Activated naive CD4-positive, alpha-beta T cell treated with anti-CD3 and anti-CD28 coated beads, Interleukin-2, amount 50 U/mL, for 16 hours (primary cell): ENCODE results near the gene PDE1C.

Experiments
- DNase-seq: peaks from one replicate; pipeline ENCODE4 v3.0.0-alpha.2; 2020

The PDE1C gene

DNA sequence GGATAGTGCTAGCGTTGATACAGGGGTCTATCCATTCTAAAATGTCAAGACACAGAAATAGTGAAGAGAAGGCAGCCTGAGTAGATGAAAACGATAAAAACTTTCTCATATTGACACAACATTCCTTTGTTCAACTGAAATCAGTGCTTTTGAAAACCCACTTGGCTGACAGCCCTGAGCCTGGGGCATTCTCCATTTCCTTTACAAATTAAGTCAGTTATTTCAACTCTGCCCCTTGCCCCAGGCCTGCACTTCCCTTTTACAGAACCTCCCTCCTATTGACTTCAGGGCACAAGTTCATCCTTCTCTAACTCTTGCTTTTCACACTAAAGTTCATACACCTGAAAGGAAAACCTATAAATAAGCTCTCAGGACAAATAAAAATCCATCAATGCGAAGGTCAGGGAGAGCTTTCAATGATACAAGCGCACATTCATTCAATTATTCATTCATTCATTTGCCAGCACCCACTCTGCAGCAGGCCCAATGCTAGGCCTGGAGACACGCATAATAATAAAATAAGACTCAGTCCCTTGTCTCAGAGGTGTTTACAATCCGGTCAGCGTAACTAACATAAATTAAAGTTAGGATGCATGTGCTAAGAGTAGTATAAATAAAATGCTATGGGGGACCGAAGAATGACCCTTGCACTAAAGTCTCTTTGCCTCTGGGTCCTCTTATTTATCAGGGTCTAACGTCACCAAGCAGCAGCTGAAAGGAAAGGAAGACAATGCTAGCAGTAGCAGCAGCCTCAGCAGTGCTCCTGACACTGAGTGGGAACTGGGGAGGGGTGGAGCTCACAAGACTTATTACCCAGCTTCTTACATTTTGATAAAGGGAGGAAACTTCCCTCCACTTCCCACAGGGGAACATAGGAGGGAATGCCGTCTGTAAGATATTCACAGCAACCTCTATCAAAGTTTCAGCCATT, 134.8 kb downstream of the PDE1C start:
- no peak for DNase-seq

DNA sequence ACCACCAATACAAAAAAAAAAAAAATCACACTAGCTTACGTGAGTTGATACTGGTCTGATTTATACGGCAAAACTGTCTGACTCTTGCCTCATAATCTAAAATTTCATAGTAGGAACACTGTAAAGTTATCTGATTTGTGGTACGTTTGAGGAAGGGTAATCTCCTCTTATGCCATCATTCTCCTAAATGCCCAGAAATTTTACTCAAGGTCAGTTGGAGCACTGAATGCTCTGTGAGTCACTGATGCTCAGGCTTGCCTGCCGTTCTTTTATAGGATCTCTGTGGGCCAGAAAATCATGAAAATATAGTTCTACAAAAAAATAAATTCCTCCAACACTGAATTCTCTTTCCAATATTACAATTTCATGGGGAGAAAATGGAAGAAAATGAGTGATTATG, 135.7 kb downstream of the PDE1C start:
- DNase-seq: no peak

DNA sequence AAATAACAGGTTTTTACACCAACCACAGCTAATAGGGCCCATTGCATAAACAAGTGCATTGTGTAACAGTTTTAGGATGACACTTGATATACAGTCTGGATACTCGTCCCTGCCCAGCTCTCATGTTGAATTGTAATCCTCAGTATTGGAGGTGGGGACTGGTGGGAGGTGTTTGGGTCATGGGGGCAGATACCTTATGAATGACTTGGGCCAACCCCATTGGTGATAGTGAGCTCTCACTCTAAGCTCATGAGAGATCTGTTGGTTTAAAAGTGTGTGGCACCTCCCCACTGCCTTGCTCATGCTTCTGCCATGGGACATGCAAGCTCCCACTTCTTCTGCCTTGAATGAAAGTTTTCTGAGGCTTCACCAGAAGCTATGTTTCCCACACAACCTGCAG, 136.7 kb downstream of the PDE1C start:
- no peak for DNase-seq

DNA sequence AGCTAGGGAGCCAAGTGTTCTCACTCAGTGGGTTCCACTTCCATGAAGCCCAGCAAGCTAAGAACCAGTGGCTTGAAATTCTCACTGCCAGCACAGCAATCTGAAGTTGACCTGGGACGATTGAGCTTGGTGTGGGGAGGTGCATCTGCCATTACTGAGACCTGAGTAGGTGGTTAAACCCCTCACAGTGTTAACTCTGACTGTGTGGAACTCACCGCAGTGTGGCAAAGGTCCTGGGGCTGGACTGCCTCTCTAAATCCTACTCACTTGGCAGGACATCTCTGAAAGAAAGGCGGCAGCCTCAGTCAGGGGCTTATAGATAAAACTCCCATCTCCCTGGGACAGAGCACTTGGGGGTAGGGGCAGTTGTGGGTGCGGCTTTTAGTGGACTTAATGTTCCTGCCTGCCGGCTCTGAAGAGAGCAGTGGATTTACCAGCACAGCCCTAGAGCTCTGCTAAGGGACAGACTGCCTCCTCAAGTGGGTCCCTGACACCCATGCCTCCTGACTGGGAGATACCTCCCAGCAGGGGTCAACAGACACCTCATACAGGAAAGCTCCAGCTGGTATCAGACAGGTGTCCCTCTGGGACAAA, 143.1 kb downstream of the PDE1C start:
- no peak for DNase-seq

DNA sequence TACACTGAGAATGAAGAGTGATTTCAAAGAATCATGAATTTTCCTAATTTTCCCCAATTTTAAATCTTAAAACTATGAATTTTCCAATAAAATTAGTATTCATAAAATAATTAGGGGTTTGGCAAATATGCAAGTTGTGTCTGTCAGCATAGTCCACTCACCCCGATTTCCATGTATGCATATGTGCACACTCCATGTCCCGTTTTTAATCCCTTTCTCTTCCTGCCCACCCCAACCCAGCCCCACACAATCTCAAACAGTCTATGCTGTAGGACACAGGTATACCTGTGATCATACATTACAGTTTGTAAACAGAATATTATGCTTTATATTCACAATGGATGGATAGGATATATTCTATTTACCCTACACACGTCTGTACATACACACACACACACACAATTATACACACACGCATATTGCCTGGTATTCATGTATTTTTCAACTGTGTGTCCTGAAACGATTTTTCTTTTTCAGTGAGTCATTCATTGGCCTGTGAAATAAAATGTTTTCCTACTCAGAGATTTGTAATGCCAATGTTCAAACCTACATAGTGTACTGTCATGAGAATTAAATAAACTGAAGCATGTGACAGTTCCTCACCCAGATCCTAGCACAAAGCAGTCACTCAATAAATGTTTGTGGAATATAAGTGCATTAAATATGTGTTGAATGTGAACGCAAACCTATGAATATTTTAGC, 144.3 kb downstream of the PDE1C start:
- no peak for DNase-seq

DNA sequence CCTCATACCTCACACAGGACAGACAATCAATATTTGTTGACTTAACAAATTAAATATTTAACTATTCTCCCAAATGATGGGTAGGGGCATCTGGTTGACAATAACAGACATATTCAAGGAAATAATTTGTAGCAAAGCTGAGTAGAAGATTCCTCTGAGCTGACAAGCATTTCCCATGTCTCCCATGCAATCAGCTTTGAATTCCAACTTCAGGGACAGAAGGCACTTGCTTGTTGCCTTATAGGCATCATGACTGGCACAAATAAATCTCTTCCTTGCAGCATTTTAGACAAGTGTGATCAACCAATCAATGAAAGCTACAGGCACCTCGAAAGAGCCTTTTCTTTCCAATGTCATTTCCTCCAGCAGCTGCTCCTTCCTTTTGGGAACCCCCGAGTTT, 146.0 kb downstream of the PDE1C start:
- no peak for DNase-seq

DNA sequence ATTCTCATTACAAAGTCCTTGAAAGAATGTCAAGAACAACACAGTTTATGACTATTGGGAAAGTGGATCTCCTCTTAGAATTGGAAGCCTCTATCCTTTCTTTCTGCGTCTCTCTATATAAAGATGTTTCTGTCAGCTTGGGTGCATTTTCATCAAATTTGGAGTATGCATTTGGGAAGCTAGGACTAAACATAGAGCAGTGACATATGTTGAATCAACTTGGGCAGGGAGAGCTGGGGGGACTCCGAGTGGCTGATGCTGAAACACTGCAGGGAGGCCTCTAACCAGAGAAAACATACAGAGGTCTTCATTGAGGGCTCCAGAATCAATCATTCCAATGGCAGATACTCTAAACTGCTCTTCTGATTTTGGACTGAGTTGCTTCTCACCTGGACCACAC, 147.4 kb downstream of the PDE1C start:
- no peak for DNase-seq

DNA sequence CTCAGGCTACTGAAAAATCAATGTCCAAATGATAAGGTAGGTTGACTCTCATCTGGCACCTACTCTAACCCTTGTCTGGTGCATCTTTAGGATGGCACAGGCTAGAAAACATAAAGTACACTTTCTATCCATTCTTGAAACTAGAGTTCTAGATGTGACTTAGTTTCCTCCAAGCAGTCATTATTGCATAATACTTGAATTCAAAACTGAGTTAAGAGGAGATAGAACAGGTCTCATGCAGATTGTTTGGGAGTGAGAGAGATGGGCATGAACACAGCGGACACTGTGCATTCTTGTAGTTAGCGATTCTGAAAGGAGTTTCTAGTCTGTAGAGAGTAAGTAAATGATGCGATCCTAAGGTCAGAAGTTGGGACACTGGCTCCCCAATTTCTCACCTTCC, 149.2 kb downstream of the PDE1C start:
- no peak for DNase-seq

DNA sequence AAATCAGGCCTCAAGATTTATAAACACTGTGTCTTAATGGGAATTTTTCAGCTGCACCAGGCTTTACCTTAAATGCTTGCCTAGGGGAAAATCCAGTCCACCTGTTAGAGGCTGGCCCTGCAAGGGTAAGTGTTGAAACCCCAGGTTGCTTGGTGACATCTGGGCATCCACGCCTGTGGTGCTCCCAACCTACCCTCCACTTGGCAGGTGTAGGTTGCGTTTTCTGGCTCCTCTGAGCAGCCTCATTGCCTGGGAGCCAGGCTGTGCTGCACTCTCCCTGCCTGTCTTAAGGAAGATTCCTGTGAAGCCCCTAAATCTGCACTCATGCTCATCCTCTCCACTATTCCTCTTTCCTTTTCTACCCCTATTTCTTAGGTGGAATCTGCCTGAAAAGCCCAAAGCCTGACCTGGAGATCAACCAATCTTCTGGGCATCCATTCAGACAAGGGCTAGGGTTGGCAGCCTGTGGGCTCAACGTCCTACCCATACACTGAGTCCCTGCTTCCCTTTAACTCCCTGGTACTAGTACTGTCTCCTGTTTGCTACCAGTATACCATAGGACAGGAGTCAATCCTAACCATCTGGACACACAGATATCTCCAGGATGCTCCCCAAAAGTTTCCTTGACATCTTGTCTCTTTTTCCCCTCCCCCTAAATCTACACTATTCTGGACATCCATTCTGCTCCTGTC, 150.4 kb downstream of the PDE1C start:
- no peak for DNase-seq

DNA sequence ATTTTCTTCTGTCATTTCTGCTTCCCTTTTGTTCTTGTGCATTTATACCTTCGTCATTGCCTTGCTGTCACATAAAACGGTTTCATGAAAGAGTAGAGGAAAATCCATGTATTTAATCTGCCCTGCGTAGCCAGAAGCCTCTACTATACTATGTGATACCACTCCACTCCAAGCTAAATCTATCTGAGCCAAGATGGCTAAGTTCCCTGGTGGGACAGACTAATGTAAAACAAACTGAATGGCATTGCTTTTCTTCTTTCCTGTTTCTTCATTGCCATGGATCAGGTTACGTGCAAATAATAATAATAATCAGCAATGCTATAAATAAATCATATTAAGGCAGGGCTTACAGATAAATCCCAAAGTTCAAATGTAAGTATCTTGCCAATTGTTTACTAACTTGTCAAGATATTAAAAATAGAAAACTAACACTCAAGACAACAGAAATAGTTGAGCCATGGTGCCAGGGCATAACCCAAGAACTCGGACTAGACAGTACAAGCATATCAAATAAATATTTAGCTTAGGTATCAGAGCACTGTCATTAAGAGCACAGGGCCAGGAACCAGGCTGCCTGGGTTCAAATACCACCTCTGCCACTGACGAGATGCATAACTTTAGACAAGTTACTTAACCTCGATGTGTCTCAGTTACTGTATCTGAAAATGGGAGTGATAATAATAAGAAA, 151.4 kb downstream of the PDE1C start:
- DNase-seq: no peak

DNA sequence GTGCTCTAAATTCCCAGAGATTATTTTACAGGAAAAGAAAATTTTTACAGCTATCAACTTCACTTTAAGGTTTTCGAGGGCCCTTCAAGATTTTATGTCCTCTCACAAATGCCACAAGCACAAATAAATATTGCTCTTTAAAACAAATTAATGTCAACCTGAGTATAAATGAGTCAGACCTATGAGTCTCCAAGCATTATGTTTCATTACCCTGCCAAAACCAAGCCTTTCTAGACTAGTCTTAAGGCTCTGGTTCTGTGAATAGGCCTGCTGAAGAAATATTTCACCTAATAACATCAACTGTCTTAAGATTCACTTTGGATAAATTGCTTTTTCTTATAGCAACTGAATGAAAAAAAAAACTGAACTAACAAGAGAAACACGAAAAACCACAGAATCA, 153.0 kb downstream of the PDE1C start:
- no peak for DNase-seq

DNA sequence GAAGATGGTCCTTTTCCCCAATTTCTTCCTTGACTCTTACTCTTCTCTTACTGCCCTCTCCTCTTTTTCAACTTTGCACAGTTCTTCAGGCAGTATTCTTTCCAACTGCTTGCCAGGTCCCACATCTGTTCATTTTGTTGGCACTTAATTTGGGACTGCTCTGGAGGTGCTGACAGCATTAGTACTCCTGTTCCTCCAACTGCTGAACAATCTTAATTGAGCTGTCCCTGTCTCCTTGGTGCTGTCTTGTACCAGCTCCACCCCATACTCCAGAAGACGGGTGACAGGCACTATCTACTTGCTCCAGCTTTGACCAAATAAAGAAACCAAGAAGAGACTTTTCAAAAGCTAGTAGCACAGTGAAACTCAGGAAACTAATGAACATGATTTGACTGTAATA, 160.0 kb downstream of the PDE1C start:
- DNase-seq: no peak

DNA sequence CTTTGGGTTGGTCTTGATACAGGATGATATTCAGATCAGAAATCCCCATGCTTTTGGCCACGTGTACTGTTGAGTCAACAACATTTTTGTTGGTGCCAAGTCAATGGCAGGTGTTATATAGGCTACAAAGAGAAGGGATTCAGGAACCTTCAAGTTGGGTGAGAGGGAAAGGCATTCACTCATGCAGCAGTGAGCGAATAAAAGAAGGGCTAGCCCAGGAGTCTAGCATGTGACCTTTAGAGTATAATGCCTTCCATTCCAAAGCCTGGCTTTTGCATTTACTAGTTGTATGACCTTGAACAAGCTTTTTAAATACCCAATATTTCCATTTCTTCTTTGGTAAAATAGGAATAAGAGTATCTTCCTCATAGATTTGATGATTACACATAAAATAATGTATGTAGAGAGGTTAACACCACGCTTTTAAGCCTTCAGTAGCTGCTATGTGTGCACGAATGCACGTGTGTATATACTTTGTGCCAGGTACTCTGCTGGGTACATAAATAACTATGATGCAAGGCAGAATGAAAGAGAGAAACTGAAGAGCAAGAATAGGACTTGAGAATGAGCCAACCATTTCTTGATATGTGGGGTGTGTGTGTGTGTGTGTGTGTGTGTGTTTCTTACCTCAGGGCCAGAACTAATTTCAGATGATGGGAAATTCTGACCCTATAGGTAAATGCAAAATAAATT, 163.6 kb downstream of the PDE1C start:
- no peak for DNase-seq

DNA sequence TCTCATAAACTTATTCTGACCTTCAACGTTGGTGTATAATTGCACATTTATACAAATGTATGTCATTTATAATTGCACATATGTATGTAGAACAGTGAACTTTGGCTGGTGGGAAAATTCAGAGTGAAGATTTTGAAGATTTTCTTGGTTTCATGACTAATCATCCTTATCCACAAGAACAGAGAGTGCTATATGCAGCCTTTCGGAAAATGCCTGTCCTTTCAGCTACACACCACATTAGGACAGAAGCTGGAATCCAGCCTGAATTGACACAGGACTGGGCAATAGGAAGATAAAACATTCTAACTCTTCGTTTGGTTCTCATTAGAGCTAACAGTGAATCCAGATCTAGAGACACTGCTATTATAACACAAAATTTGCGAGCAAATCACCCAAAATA, 166.2 kb downstream of the PDE1C start:
- DNase-seq: no peak

DNA sequence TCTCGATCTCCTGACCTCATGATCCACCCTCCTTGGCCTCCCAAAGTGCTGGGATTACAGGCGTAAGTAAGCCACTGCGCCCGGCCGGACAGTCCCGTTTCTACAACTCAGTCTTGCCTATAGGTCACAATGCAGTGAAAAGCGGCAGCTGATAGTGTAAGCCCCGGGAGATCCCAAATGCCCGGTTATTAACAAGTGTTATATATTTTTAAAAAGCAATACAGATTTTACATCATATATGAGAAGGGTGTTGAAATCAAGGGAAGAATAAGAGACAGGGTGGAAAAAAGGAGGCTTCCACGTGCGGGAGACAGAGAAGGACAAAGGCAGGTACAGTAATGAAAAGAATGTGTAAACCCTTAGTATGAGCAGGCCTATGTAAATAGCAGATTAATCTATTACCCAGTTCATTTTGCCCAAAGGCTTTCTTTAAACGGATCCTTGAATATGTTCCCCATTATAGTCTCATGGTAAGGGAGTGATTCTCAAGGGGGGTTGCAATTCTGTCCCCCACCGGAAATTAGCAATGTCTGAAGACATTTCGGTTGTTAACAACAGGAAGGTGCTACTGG, 170.8 kb downstream of the PDE1C start:
- no peak for DNase-seq

DNA sequence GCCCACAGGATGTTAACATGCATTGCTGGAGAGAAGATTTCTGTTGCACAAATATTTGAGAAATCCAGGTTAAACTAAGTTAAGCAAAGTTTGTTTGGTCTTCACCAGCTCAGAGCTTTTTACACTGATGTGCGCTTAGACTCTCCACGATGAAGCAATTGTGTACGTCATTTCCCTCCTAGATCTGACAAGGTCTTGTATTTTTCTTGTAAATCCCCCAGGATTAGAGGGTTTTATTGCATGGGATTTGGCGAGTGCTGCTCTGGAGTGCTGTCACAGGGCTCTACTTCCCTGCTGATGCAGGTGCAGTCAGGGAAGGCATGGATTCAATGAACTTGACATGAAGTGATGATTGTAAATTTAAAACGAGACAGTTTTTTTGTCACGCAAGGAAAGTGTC, 173.3 kb downstream of the PDE1C start:
- DNase-seq: no peak

DNA sequence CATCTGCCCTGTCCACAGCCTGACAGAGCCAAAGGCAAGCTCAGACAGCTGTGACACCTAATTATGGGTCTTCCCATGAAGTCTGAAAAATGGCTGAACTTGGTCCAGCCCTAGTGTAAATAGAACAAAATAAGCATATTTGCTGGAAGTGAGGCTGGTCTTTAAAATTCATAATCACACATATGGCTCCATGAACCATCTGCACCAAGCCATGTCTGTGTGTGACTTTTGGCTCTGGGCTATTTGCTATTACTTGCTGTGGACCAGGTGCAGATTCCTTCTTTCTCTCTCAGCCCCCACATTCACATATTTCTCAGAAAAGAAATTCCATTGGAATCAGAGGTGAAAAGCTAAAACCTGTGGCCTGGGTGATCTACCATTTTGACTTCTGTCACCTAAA, 175.9 kb downstream of the PDE1C start:
- DNase-seq: no peak

DNA sequence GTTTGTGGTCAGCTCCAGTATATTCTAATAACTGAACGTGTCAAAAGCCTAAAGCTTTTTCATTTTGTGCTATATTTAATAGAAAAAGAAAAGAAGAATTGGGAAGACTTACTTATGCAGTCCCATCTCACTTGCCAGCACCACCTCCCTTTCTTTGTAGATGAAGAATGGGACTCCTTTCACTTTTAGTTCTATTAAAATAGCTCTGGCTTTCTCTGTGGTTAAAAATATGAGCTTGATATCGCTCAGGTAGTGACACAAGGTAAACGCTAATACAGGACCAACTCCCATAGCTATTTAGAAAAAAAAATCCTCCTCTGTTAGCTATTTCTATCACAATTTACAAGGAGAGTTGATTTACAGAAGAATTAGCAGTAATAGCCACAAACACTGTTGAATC, 176.8 kb downstream of the PDE1C start:
- DNase-seq: no peak

DNA sequence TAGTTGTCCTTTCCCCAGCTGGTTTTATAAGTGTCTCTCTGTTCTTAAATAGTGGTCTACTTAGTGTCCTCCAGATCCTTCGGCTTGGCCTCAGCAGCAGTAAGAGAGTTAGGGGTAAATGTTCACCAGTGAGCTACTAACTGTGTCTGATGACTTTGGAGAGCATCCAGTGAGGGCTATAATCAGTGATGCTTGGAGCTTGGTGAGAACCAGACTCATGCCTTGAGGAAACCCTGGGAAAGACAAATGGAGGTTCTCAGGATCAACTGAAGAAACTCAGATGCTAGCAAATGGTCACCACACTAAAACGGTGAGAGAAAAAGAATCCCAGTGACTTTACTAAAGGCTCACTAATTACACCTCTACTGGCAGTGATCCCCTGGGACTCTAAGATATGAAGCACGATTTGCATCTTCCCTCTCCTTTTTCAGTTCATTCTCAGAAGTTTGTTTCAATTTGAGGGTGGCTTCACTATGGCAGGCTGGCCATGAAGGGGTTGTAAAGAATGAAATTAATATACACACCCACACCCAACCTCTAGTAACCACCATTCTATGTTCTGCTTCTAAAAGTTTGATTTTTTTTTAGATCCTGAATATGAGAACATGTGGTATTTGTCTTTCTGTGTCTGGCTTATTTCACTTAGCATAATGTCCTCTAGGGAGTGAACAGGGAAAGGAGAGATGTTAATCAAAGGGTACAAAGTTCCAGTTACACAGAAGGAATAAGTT, 177.9 kb downstream of the PDE1C start:
- no peak for DNase-seq

DNA sequence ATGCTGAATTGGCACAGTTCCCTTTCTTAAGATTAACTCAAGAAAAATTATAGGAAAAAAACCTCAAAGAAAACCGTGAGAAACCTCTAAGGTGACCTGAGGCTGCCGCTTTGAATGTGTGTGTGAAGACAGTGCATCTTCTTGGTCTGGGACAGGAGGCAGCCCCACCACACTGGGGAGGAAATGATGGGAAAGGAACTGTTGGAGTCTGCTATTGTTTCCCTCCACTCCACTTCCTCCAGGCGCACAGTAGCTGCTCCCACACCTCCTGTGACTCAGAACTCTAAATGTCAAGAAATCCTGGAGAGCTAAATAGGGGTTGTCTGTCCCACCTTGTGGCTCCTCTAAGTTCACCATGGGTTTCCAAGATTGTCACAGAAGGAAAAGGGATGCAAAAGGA, 179.4 kb downstream of the PDE1C start:
- DNase-seq: no peak

DNA sequence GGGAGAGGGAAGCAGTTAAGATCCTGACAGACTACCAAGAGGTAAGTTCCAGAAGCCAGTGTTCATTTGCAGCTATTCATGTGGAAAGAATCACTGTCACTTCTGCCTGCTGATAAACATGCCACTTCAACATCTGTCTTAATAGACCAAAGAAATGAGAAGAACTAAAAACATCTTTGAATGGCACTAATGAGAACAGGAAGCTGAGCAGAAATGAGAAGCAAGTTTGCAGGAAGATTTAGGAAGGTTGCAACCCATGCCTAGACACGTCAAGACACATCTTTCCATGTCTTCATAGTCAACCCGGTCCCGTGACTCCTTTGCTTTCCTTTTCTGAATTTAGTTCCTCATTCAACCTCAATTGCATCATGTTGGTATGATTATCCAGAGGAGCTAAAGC, 180.0 kb downstream of the PDE1C start:
- DNase-seq: no peak
